ENCODE data around the gene ZNF668. TPM values are rescaled to one million over a fixed set of nuclear protein-coding genes. Genes with fewer than 3 reads are reported as not detected.

ZNF668 gene
- total and polyA plus RNA-seq, 2 of the 8 experiments (the other 6 are each of a cell fraction or from before 2014, with no cell fraction given) = 14.0 to 14.3 TPM

GRCh38 chr16:31083081-31083480, 9.0 kb upstream of the ZNF668 start (continued):
- no peak for TF ChIP-seq RXRA (IDR thresholded peaks at IDR 0.05; ENCODE audit: insufficient read depth, low read depth, low read length)
- TF ChIP-seq GTF2F1 (IDR thresholded peaks at IDR 0.05; ENCODE audit: borderline replicate concordance, low read depth, low read length) = no peak
- no peak for TF ChIP-seq RFX5 (IDR thresholded peaks at IDR 0.05; ENCODE audit: borderline replicate concordance, low read depth, low read length)
